NCI-H748 treated with DMSO at 0.1 percent for 48 hours (cell line): ENCODE measurements around the gene HSBP1L1.
"Not testable (repeated sequence)": the region's sequence is repeated elsewhere in the genome, so short reads cannot be mapped to it uniquely, and the experiment has no call there.

ENCODE experiments used
- DNase-seq: peaks from one replicate; lab custom pipeline; 2025; lab: John Stamatoyannopoulos, UW

The HSBP1L1 gene

DNA sequence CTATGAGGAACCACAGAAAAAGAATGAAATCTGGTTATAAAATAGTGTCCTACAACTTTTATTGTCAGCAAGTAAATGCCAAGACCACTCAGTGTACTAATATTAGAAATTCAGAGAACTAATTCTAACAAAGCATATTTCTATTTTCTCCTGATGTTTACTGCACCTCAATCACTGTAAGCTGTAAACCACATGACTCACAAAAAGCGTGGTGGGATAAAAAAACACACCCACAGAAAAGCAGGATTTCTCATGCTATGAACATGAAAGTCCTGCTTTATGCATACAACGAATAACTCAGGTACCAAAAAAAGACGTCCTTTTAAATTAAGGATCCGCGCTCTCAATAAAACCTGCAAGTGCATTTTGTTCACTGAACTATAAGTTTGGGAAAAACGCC is 23.1 kb downstream of the HSBP1L1 start:
- DNase-seq: no peak

DNA sequence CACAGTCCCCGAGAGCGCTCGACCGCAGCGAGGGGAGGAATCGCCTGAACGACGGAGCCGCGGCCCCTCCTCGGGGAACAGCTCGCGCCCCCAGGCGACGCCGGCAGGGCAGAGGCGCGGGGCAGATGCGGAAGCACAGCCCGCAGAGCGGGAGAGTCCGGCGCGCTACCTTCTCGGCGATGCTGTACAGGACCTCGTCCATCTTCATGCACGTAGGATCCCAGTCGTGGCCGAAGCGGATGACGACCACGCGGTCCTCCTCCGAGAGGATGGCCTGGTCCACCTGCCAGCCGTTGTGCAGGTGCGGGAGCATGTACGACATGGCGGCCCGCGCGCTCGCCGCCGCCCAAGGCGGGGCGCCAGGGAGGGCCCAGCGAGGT is 23.6 kb downstream of the HSBP1L1 start:
- peak; percentile 44 for DNase-seq

DNA sequence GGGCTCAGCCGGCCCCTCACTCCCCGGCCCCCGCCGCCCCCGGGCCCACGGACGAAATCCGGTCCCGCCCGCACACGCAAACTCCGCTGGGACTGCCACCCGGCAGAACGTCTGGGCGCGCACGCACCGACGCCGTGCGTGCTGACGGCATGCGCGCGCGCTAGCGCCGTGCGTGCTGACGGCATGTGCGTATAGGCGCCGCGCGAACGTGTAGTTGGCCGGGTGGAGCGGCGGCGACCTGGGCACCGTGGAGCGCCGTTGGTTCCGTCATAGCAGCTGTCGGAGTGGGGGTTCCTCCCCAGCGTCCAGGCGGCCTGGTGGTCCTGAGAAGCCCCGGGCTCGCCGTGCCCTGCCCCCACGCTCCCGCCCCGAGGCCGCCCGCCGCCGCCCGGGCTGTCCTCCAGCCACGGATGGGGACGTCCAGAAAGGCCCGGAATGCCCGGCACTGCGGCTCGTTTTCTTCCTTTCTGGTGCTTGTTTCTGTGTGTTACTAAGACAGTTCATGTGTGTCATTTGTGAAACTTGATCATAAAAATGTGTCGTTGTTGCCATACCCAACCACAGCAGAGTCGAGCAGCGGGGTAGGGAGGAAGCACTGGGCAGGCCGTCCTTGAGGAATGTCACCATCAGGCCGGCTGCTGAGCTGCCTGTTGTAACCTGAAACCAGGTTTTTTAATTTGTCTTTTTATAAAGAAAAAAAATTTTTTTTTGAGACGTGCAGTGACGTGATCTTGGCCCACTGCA is 24.2 kb downstream of the HSBP1L1 start, which contains the start of gene TXNL4A:
Gene TXNL4A (minus strand): TSS at position 113 of the 744 bp plus-strand sequence. CDS start 171 bp downstream, outside the sequence.
- peak; percentile 41 for DNase-seq

DNA sequence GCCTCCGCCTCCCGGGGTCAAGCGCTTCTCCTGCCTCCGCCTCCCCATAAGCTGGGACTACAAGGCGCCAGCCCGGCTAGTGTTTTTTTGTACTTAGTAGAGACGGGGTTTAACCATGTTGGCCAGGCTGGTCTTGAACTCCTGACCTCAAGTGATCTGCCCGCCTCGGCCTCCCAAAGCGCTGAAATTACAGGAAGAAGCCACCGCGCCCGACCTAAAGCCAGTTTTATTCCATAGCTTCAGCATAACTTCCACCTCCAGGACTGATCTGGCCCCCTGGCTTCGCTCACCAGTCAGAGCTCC is 24.7 kb downstream of the HSBP1L1 start:
- DNase-seq: no peak

DNA sequence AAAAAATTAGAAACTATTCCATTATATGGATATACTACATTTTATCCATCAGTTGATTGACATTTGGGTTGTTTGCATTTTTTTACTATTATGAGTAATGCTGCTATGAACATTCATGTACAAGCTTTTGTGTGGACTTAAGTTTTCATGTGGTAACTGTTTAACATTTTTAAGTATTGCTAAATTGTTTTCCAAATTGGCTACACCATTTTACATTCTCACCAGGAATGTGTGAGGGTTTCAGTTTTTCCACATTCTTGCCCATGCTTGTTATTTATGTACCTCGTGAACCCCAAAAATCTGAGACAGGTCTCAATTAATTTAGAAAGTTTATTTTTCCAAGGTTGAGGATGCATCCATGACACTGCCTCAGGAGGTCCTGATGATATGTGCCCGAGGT is 27.1 kb downstream of the HSBP1L1 start:
- DNase-seq: no peak

DNA sequence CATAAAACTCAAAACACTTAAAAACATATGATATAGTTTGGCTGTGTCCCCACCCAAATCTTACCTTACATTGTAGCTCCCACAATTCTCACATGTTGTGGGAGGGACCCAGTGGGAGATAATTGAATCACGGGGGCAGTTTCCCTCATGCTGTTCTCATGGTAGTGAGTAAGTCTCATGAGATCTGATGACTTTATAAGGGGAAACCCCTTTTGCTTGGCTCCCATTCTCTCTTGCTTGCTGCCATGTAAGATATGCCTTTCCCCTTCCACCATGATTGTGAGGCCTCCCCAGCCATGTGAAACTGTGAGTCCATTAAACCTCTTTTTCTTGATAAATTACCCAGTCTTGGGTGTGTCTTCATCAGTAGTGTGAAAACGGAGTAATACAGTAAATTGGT is 35.3 kb downstream of the HSBP1L1 start:
- not testable (repeated sequence) for DNase-seq

DNA sequence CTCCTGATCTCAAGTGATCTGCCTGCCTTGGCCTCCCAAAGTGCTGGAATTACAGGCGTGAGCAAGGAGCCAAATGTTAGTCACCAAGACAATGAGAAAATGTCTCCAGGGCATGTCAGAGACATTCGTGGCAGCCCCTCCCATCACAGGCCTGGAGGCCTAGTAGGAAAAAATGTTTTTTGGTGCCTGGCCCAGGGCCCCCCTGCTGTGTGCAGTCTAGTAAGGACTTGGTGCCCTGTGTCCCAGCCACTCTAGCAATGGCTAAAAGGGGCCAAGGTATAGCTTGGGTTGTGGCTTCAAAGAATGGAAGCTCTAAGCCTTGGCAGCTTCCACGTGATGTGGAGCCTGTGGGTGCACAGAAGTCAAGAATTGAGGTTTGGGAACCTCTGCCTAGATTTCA is 36.4 kb downstream of the HSBP1L1 start:
- no peak for DNase-seq

DNA sequence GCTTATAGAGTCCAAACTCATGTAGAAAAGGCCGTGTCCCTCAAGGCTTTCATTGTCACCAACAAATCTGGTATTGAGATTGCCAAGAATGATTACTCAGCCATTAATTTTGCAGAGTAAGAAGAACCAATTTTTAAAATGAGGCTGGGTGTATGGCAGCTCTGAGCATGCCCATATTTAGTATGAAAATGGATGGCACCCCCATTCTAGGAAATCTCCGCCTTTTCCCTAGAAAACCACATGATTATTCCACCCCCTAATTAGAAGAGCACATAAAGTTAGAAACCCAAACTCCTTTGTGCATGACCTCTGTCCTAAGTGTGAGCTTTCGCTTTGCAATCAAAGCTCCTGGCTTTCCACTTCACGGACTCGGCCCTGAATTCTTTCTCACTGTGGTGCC is 38.0 kb downstream of the HSBP1L1 start:
- no peak for DNase-seq

DNA sequence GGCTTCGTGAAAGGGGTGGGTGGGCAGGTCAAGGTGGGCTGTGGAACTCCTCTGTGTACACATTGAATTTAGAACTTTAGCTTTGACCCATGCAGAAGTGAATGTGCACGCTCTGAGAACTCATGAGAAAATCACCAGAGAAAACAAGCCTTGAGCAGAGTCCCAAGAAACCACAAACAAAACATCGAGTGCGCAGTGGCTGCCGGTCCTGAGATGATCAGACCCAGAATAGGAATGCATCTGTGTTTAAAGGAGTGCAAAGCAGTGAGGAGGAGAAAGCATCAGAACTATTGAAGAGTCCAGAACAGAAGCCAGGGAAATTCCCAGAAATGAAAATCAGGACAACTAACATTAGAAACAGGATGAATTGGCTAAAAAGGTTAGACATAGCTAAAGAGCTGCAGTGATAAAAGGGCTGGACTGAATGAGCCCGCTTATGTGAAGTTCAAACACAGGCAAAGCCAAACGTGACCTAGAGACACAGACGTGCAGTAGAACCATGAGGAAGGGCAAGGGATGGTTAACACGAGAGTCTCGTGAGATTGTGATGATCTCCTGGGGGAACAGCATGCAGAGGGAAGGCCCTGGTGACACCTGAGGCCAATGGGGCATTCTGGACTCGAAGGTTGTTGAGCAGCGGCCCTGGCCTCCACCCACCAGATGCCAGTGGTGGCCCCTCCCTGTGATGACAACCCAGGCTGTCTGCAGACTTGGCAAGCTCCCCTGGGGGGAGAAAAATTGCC is 40.3 kb downstream of the HSBP1L1 start:
- no peak for DNase-seq

DNA sequence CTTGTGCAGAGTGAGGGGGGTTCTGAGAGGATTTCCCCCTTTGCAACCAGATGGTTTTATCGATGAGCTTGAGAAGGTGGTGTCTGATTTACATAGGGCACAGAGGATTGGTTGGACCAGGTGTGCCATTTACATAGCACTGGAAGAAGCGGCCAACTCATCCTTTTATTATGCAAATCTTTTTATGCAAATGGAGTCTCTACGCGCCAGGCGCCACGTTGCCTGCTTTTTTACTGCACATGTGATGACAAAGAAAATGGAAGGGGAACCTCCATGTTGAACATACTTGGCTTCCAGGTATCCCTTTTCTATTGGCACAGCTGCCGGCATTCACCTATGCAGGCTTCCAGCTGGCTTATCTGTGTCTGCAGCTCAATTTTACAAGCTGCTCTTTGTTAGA is 42.3 kb downstream of the HSBP1L1 start:
- no peak for DNase-seq

DNA sequence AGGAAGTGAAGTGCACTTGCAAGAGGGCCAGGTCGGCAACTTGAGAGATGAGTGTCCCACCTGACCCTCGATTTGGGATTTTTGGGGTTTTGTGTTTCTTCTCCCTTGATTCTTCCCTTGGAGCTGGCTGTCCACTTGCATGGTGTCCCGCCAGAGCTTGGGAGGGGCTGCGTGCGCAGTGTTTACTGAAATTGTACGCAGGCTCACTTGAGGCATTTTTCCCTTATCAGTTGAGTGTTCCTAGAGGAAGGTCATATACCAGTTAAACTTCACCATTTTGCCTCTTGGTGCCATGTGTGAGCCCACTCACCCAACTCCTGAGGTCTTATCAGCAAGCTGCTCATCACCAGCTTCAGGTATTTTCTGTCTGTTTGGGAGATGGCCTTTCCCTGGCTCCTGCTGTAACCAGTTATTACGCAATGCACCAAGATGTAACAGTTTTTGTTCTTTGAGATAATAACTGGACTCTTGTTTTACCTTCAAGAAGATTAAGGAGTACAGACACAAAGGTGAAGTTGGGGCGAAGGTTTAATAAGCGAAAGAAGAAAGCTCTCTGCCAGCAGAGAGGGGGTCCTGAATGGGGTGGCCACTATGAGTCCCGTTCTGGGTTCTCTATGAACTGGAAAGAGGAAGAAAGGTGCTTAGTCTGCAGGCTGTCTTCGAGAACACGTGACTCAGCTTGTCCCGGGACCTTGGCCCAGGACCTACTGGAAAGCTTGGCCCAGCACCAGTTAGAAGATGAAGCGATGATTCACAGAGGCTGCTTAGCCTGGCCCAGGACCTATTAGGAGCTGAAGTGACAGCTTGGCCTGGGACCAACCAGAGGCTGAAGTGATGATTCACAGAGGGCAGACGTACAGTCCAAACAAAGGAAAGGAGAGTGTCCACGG is 45.5 kb downstream of the HSBP1L1 start:
- DNase-seq: no peak

DNA sequence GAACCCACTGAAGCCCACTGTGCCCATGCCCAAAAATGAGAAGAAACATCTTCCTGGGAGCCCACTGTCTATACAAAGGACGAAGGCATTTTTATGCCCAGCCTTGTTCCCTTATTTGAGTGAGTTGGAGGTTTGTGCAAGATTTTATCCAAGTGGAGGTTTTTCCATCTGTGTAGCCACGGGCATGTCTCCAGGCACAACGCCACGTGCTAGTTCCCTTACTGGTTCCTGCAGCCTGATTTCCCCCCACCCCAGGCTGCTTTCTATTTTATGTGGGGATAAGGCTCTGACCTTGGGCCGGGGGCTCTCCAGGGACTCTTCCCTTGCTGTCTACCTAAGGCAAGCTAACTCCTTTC is 46.1 kb downstream of the HSBP1L1 start:
- no peak for DNase-seq

DNA sequence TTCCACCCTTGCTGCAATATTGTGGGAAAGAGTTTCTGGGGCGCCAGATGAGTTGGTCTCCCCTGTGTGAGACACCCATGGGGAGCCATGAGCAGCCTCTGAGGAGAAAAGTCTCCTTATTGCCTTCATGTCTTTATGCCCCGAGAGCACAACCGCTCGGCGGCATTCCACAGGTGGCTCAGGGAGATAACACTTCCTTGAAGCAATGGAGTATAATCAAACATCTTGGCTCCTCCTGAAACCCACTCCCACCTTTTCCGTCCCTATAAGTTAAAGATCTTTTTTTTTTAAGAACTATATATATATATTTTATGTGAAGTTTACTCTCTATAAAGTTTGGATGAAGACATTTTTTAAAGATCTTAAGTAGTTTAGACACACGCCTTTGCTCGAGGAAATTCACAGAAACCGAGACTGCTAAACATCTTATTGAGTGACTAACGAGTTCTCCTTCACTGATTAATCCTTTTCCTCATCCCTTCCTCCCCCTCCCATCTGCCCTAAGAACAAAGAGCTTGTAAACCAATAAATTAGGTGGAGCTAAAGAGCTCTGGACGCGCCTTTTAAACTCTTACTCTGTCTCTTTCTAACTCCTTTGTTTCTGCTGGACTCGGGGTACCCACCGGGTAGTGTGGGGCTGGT is 47.2 kb downstream of the HSBP1L1 start:
- not testable (repeated sequence) for DNase-seq

DNA sequence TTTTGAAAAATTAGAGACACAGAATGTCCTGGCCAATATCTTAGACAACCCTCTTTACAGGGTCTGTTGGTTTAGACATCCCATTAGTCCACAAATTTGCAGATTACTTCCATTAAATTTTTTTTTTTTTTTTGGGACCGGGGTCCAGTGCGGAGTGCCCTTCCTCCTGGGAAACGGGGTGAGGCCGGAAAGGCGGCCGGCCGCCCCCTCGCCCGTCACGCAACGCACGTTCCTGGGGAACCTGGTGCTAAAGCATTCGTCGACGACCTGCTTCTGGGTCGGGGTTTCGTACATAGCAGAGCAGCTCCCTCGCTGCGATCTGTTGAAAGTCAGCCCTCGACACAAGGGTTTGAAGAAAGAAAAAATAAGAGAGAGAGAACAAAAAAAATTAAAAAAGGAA is 48.3 kb downstream of the HSBP1L1 start:
- DNase-seq: no peak
